HG03095 (cell line): ENCODE data around the gene SRD5A3.

ENCODE experiments used
- ATAC-seq: cut with Tn5 transposase; IDR thresholded peaks from one replicate; pipeline ENCODE4 v1.9.1; 2021; ENCODE audit warnings: moderate library complexity; ENCODE audit not compliant: unreplicated experiment

SRD5A3 gene

DNA sequence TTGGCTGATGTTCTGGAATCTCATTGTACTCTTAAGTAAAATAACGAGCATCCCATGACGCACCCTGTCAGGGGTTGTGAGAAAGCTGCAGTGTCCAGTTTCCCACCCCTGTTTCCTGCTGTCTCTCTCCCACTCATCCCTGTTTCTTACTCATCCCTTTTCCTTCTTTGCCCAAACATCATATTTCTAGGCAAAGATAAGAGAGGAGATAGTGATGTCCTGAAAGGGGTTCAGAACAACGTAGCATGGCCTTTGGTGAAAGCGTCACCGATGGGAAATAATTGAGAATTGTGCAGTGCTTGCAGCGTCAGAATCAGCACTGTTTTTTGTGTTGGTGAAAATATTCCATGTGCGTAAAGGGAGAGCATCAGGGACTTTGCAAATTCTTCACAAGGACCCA lies 26.2 kb downstream of the SRD5A3 start:
- ATAC-seq = no peak

DNA sequence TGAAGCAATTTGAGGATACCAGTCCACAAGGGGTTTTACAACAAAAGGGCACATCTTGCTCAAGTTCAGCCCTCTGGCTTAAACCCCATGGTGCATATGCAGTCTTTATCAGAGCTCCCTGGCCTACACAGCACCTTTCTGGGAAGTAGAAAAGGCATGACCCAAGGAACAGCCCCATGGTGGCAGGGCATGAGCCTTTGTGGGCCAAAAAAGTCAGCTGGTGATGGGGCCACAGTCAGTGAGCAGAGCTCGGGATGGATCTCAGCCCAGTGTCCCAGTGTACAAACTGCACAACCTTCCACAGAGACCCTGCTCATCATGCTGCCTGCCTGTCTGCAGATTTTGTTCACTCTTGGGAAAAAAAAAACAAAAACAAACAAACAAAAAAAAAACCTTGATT lies 27.4 kb downstream of the SRD5A3 start:
- no peak for ATAC-seq

DNA sequence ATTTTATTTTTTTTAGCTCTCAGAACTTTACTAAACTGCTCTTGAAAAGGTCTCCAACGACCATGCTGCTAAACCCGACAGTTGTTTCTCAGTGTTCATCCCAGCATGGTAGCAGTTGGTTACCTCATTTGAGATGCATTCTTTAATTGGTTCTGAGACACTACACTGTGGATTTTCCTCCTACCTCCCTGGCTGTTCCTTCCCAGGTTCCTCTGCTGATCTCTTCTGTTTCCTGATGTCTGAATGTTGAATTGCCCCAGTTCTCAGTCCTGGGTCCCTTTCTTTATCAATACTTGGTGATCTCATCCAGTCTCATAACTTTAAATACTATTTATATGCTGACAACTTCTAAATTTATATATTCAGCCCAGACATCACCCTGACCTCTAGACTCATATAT lies 30.7 kb downstream of the SRD5A3 start:
- no peak for ATAC-seq

DNA sequence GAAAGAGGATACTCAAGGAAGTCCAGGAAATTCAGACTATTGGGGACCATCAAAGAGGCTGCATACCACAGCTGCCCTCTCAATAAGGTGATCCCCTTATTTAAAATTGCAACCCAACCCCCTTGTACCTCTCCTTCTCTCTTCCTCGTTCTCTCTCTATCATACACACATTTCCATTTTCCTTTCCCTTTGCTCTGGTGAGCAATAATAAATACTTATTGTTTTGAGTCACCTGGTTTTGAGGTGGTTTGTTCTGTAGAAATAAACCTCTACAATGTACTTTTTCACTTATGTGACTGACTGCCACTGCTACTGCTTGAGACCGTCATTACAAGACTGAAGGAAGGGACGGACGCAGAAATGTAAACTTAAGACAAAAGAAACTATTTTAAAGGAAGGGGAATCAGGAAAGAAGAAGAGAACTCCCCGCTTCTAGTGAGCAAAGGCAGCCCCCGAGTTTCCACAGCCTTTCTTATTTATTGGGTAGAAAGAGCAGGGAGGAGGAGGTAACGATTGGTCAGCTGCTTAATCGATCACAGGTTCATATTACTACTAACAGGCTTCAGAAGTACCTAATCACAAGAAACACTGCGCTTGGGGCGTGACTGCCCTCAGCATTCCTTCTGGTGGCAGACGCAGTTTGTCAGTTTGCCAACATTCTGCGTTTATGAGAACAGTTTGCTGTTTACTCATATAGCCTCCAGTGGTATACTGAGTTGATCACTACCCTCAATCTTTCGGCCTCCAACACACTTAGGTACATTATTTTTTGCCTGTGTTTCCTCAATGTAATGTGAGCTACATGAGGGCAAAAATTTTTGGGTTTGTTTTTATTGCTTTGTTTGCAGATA lies 32.8 kb downstream of the SRD5A3 start:
- no peak for ATAC-seq

DNA sequence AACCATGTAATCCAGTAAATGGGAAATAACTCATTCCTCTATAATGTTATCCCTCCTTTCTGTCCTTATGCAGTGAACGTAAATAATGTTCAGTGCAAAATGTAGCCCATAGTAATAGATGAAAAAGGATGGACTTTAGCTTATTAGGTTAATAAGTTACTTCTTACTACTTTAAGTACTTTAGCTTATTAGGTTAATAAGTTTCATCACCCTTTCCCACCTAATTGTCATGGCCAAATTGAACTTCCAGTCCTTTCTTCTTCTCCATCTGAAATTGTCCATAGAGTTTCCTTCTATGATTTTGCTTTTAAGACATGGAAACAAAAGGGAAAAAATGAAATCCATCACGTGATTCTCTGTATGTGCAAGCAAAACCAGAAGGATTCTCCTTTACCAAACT lies 34.5 kb downstream of the SRD5A3 start:
- ATAC-seq = no peak

DNA sequence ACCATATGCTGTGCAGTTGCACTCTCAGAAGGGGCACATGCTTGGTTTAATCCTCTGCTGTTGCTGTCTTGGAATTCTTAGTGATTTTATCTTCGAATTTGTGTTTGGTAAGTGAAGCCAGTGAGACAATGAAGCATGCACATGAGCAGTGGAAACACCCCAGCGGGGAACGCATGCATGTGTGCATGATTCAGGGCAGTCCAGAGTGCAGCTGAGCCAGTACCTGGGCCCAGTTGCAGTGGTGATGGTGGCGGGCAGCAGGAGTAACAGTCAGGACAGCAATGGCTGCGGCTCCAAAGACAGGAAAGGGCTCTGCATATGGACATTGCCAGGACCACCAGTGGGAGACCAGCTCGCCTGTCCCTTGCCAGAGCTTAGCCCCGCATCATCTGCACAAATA lies 35.5 kb downstream of the SRD5A3 start:
- ATAC-seq = no peak

DNA sequence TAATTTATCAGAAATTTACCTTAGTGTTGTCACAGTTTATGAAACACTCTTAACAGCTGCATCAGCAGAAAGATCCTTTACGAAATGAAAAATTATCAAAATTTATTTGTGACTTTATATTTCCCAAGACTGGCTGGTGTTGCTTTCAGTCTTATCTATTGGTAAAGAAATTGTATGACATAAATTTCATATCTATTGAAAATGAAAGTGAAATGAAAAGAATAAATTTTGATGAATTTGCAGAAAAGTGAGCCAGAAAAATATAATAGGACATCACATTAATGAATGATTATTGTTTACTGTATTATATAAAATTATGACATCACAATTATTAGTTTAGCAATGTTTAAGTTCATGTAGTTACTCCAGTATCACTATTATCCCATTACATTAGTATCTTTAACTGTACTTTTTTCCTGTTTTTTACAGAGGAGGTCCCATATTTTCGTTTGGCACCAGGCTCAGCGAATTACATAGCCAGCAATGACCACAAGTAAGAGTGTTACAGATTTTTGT lies 36.5 kb downstream of the SRD5A3 start:
- no peak for ATAC-seq

DNA sequence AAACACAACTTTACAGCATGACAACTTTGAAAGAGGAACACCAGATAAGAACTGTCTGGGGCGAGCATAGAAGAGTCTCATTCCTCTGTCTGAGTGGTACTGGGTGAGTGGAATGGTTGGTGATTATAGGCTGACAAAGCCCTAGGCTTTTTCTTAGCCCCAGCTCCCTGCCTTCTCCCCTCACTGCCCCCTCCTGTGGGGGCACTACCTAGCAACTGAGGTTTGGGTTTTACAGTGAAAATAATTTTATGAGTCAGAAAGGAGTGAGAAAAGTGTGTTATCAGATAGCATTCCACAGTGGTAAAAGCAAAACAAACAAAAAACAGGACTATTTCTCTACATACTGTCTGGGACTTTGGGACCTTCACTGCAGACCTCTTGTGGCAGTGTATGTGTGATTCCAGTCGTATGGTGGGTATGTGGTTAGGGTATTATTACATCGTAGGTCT lies 39.2 kb downstream of the SRD5A3 start:
- ATAC-seq = no peak

DNA sequence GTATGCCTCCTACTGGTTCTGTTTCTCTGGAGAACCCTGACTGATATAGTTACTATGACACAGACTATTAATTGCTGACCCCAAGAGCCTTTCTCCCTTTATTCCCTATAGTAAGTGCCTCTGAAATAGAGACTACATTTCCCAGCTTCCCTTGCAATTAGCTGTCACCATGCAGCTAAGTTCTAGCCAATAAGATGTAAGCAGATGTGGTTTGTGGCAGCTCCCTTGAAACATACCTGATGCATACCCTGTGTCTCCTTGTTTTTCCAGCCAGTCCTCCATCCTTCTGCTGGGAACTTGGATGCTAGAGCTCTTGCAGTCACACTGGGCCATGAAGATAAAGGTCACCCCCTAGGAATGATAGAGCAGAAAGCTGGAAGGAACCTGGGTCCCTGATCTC lies 40.0 kb downstream of the SRD5A3 start:
- ATAC-seq = peak; percentile 79

DNA sequence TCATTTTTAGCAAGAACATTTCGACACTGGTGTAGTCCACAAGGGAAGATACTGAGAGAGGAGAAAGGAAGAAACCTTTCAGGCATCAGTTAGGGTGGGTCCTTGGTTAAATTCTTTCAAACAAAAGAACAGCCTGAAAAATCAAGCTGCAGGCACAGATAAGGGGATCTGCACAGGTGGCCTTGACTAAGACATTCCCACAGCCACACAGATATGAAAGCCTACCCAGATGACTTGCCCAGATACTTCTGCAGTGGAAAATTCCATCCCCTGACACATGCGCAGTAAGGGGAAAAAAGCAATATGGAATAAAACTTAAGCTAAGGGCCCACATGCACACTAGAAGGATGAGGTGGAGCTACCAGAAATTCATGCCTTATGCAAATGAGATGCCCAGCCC lies 40.8 kb downstream of the SRD5A3 start:
- no peak for ATAC-seq

DNA sequence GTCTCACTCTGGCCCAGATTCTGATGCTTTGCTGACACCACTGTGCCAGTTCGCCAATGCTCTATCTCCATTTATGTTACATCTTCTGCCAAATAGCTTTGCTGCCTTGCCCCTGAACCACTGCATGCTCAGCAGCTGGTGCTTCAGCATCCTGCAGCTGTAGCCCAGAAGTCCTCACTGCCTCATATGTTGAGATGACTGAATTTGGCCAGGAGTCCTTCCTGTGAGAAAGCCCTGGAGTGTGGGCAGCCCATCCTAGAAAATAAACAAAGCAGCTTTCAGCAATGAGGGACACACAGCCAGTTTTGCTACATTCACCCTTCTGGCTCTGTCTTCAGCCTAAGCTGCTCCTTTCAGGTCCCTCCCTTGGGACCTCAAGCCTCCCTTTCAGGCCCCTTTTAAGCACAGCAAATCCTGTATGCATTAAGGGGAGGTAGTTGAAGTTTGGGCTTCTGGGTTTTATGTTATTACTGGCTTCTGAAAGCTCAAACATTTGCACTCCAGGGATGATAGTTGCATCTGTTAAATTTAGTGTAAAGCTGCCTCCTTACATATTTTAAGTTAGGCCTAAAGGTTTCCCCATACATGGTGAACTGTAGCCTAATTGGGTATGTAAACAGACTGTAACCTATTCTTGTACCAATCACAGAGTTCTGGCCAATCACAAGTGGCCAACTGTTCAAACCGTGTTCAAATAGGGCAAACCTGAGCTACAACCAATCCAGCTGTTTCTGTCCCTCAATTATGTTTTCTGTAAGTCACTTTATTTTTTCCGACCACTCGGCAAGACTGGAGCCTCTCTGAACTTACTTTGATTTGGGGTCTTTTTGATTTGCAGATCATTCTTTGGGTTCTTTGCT lies 47.6 kb downstream of the SRD5A3 start:
- no peak for ATAC-seq

DNA sequence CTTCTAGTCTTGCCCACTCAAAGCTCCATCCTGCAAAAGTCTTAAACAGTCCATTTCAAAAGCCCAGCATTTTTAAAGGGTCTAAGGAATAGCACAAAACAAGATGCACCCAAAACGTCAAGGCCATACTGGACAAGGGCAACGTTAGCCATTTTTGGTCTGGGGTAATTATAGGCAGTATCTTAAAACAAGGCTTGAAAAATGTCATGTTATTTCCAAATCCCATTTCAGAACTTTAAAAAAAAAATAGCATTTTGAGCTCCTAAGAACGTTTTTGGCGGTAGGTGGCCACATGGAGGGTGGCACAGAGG lies 49.1 kb downstream of the SRD5A3 start:
- no peak for ATAC-seq

DNA sequence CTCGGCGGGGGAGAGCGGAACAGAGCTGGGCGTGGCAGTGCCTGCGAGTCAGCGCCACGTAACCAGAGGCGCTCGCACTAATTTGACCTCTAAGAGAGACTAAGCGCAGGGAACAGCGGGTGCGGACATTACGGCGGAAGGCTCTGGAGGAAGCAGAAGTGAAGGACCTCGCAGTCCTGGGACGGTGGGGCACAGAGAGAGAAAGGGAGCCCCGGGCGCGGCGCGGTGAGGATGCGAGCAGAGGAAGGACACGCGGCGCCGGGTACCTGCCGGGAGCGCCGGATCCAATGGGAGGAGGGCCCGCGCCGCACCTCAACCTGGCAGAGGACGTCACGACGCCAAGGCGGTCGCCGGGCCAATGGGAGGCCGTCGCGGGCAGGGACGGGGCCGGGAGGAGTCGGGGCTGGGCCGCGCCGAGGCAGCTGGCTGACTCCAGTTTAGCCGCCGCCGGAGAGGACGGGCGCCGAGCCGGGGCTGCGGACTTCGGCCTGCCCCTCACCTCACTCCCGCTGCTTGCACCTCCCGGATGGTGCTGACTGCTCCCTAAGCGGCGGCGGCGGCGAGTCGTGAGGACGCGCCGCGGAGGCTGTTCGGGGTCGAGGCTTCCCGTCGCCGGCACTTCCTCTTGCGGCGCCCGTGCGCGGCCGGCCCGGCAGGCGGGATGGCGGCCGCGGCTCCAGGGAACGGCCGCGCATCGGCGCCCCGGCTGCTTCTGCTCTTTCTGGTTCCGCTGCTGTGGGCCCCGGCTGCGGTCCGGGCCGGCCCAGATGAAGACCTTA lies 49.7 kb downstream of the SRD5A3 start, which contains the start of gene TMEM165:
TMEM165 (plus strand) TSS at position 429 of the 779 bp plus-strand sequence; CDS start at position 662, 233 bp downstream.
- peak; percentile 90 for ATAC-seq

DNA sequence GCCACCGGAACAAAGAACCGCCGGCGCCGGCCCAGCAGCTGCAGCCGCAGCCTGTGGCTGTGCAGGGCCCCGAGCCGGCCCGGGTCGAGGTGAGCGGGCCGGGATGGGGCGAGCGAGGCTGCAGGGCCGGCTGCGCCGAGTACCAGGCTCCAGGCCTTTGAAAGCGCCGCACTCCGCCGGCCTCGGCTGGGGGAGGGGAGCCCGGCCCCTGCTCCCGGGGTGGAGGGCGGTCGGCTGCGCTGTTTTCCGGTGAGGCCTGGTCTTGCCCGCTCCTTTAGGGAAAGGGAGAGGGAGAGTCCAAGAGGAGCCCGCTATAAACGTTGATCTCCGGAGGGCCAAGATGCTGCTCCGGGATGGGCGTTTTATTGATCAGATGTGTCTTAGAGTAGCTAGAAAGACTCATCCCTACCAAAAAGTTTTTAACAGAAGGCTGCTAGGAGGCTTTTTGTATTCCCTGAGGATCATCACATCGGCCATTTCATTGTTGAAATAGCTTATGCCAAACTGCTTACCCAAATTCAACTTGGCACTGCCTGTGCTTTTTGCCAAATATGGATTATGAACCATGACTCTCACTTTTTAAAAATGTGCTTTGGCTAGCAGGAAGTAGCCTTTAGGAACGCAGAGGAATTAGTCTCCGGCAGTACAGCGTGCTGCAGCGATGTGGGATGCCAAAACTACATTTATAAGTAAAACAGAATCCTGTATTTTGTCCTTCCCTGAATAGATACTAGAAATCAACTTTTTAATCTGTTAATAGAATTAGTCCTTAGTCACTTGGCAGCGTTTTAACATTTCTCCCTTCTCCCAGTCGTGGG lies 50.5 kb downstream of the SRD5A3 start:
- peak; percentile 26 for ATAC-seq

DNA sequence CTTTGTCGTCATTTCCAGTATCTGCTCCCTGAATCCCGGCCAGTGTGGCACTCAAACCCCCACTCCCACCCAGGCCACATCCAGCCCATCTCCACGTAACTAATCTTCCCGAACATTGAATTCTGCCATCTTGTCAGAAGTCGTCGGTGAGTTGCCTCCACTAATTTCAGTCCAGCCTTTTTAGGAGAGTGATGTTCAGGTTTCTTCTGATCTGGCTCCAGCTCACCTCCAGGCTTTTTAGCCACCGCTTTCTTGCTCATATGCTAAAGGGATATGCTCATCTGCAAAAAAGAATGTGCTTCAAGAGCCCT lies 51.0 kb downstream of the SRD5A3 start:
- ATAC-seq = no peak

DNA sequence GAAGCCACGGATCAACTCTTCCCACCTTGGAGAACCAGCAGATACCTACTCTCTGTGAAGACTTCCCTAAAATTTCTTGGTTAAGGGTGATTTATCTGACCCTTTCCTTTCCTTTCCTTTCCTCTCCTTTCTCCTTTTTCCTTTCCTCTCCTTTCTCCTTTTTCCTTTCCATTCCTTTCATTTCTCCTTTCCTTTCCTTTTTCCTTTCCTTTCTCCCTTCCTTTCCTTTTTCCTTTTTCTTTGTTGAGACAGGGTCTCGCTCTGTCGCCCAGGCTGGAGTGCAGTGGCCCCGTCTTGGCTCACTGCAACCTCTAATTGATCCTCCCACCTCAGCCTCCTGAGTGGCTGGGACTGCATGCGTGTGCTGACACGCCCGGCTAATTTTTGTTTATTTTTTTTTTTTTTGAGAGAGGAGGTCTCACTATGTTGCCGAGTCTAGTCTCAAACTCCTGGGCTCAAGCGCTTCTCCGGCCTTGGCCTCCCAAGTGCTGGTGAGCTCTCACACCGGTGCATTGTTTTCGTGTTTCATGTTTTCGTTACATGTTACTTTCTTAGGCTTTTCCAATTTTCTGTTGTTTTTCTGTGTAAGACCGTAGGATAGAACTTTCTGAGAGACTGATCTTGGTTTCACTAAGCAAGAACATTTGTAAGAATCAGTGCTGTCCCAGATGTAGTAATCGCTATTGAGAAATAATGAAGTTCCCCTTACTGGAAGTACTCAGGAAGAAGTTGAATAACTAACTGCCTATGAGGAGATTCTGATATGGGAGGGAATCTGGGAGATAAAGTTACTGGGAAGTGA lies 51.7 kb downstream of the SRD5A3 start:
- ATAC-seq = no peak

DNA sequence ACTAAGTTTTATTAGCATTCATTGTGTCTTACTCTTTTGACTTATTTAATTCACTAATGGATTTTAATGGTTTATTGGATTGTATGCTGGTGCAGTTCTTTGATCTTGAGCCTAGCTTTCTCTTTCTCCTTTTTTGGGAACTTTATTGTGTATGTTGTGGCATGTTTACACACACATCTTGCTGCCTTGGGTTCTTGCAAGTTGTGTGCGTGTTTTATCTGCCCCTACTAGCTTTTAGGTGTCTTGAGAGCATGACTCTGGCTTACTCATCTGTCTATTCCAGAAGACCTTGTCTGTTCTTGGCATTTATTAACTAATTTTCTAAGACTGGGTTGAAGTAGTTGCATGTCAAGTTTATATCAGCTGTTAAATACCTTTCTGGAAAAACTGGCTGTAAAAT lies 52.4 kb downstream of the SRD5A3 start:
- ATAC-seq = no peak

DNA sequence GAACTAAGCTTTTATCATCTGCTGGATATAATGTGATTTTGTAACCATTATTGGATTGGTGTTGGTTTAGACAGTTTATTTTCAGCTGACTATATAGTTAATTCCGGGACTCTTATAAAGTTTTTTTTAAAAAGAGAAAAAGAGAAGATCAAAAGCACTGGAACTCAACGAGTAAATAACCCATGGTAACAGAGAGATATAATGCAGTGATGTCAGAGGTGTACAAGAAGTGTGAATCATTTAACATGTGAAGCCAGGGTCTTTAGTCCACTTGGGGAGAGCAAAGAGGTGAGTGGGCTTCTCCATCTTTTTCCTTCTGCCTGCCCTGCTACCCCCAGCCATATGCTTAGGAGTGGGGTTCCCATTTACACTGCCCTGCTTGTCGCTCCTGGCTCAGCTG lies 52.9 kb downstream of the SRD5A3 start:
- no peak for ATAC-seq

DNA sequence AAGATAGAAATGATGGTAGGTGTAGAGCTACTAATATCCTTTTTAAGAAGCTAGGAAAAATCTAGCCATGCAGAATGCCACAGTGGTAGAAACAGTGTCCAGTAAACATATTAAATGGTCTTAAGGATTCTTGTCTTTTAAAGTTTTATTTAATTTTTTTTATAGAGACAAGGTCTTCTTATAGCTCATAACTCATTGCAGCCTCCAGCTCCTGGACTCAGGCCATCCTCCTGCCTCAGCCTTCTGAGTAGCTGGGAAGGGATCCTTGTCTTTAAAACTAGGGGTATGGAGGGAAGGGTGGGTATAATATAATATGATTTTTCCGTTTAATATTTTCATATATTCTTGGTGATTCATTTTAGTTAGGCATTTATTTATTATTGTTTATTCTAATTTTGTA lies 53.5 kb downstream of the SRD5A3 start:
- ATAC-seq = no peak

DNA sequence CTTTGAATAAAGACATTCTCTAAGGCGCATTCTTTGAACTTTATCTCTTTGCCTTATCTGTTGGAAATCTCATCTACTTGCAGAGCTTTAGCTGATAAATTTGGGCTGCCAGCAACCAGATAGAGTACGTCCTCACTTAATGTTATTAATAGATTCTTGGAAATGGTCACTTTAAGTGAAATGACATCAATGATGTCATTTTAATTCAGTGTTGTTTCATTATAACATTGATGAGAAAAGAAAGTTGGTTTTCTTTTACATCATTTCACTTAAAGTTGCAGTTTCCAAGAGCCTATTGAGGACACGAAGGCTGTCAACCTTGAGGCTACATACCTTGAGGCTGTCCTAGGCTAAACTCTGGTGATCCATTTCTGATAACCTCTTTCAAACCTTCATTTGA lies 59.0 kb downstream of the SRD5A3 start:
- ATAC-seq = no peak
